K562 (cell line): ENCODE results near the gene COPA.

ENCODE experiments used
- CBX1 ChIP-seq: sonication (generic); IDR thresholded peaks from 2 replicates; pipeline ENCODE4 v1.6.1; 2016; ENCODE audit warnings: antibody characterized with exemption, low read depth, mild to moderate bottlenecking
- EZH2 ChIP-seq: IDR thresholded peaks from 2 replicates; pipeline ENCODE4 v1.6.1; 2012; ENCODE audit warnings: low read depth, mild to moderate bottlenecking, inconsistent platforms, low read length, borderline replicate concordance
- HDAC2 ChIP-seq: fragments of 450-650 bp; IDR thresholded peaks from 2 replicates; pipeline ENCODE4 v1.6.1; 2016; ENCODE audit warnings: mild to moderate bottlenecking
- NFRKB ChIP-seq: fragments of 450-650 bp; IDR thresholded peaks from 2 replicates; pipeline ENCODE4 v1.6.1; 2016; ENCODE audit warnings: low read depth
- POLR2A ChIP-seq: fragments of 450-650 bp; conservative IDR thresholded peaks from 2 replicates; pipeline ENCODE4 v1.6.1; 2016
- YY1 ChIP-seq, 3 experiments: IDR thresholded peaks; 2 replicates each; pipeline ENCODE4 v1.6.1; 2011; ENCODE audit warnings: low read length in 2 of 3, mild to moderate bottlenecking in 2 of 3, moderate library complexity in 2 of 3, borderline replicate concordance in 1 of 3, control low read depth in 1 of 3, low read depth in 1 of 3; ENCODE audit not compliant: insufficient read depth in 3 of 3, insufficient replicate concordance in 2 of 3, control insufficient read depth in 1 of 3, insufficient read length in 1 of 3; ENCODE audit errors: extremely low read depth in 1 of 3
- ZNF282 ChIP-seq: sonication (generic); formaldehyde crosslinking; IDR thresholded peaks from 2 replicates; pipeline ENCODE4 v1.8.1; 2023; ENCODE audit warnings: missing genetic modification reagents
- TF ChIP-seq, protein P1 (sequence below), 3 experiments: IDR thresholded peaks in 2 of 3; conservative IDR thresholded peaks in 1 of 3; 2 replicates each; pipeline ENCODE4 v1.5.1; 2011 to 2012; ENCODE audit warnings: low read length in 3 of 3, mild to moderate bottlenecking in 3 of 3, control low read depth in 2 of 3, improper control_type of control experiment in 1 of 3, inconsistent platforms in 1 of 3, low read depth in 1 of 3, mixed read lengths in 1 of 3, moderate library complexity in 1 of 3; ENCODE audit not compliant: insufficient read depth in 2 of 3

DNA sequence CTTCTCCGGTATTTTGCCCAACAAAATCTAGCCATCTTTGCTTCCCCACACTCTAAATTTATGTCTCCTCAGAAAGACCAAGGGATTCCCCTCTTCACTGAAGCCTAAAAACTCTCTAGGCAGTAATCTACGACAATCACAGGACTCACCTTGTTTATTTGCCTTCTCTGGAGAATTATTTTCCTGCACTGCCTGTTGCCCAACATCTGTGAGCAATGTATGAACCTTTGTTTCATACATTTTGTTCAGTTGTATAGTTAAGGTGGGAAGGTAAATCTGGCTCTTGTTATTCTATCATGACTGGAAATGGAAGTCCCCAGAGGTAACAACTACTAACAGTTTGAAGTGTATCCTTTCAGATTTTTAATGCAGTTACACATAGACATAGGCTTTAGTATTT, 2.2 kb downstream of the COPA start:
- TF ChIP-seq NFRKB (no peak), ZNF282 (CRISPR knock-in tag) (no peak), HDAC2 (no peak), EZH2 (no peak), POLR2A (no peak), YY1 (IDR thresholded peaks at IDR 0.05; ENCODE audit: borderline replicate concordance in 1 of 3, control insufficient read depth in 1 of 3, extremely low read depth in 1 of 3, insufficient read depth in 3 of 3, insufficient read length in 1 of 3, insufficient replicate concordance in 2 of 3, low read depth in 1 of 3, low read length in 2 of 3) (no peak), CBX1 (no peak)
- TF ChIP-seq, protein P1, sequence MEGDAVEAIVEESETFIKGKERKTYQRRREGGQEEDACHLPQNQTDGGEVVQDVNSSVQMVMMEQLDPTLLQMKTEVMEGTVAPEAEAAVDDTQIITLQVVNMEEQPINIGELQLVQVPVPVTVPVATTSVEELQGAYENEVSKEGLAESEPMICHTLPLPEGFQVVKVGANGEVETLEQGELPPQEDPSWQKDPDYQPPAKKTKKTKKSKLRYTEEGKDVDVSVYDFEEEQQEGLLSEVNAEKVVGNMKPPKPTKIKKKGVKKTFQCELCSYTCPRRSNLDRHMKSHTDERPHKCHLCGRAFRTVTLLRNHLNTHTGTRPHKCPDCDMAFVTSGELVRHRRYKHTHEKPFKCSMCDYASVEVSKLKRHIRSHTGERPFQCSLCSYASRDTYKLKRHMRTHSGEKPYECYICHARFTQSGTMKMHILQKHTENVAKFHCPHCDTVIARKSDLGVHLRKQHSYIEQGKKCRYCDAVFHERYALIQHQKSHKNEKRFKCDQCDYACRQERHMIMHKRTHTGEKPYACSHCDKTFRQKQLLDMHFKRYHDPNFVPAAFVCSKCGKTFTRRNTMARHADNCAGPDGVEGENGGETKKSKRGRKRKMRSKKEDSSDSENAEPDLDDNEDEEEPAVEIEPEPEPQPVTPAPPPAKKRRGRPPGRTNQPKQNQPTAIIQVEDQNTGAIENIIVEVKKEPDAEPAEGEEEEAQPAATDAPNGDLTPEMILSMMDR (IDR thresholded peaks at IDR 0.05 in 2 of 3, conservative IDR thresholded peaks at IDR 0.05 in 1 of 3; ENCODE audit: insufficient read depth in 2 of 3, low read depth in 1 of 3, low read length in 3 of 3), result no peak
